Measurements from ENCODE around the gene PLIN4. TPM values are rescaled to one million over a fixed set of nuclear protein-coding genes. Genes with fewer than 3 reads are reported as not detected.

Gene PLIN4
- total RNA-seq, 1 donor = 0.43 TPM

DNA sequence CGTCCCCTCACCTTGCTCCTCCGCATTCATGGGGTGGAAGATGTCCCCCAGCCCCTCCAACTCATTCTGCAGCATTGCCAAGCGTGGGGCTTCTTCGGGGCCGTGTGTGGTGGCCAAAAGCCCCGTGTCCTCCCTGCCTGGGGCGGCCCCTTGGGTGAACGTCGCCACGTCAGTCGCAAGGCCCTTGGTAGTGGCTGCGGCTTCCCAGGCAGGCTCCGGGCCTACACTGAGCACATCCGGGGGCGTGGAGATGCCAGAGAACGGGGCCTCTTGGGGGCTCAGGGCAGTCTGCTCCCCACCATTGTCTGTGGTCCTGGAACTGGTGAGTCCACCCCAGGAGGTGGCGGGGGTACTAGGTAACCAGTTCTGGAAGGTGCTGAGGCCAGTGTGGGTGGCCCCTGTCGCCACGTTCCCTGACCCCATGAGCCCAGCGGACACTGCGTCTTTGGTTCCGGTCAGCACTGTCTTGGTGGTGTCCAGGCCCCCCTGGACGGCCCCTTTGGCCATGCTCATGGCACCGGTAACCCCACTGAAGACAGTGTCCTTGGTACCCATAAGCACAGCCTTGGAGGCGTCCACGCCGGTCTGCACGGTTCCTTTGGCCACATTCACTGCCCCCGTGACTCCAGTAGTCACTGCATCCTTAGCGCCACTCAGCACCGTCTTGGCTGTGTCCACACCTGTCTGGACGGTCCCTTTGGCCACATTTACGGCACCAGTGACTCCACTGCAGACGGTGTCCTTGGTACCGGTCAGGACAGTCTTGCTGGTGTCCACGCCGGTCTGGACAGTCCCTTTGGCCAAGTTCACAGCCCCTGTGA, 7.6 kb downstream of the PLIN4 start:
- H3K4me3 ChIP-seq (ENCODE audit: low read depth, low read length) = no peak overlapping the region
- TF ChIP-seq, protein P1, sequence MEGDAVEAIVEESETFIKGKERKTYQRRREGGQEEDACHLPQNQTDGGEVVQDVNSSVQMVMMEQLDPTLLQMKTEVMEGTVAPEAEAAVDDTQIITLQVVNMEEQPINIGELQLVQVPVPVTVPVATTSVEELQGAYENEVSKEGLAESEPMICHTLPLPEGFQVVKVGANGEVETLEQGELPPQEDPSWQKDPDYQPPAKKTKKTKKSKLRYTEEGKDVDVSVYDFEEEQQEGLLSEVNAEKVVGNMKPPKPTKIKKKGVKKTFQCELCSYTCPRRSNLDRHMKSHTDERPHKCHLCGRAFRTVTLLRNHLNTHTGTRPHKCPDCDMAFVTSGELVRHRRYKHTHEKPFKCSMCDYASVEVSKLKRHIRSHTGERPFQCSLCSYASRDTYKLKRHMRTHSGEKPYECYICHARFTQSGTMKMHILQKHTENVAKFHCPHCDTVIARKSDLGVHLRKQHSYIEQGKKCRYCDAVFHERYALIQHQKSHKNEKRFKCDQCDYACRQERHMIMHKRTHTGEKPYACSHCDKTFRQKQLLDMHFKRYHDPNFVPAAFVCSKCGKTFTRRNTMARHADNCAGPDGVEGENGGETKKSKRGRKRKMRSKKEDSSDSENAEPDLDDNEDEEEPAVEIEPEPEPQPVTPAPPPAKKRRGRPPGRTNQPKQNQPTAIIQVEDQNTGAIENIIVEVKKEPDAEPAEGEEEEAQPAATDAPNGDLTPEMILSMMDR (IDR thresholded peaks at IDR 0.05; ENCODE audit: insufficient read depth, low read depth, low read length) = no peak
- DNase-seq (ENCODE audit: low read depth) = no peak

DNA sequence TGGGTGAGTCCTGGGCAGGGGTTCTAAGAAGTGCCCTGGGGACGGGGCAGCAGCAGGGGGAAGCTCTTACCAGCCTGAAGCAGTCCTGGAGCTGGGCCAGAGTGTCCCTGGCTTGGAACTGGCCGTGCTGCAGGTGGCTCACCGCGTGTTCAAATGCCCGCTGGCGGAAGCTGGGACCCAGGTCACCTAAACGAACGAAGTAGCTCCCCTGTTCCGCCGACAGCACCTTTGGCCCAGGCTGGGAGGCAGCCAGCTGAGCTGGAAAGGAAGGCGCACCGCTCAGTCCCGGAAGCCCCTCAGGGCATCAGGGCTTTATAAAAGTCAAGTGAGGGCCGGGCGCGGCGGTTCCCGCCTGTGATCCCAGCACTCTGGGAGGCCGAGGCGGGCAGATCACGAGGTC, 9.6 kb downstream of the PLIN4 start:
- TF ChIP-seq, protein P1 (IDR thresholded peaks at IDR 0.05; ENCODE audit: insufficient read depth, low read depth, low read length) = no peak
- no peak overlapping the region for H3K4me3 ChIP-seq (ENCODE audit: low read depth, low read length)
- DNase-seq (ENCODE audit: low read depth) = no peak

DNA sequence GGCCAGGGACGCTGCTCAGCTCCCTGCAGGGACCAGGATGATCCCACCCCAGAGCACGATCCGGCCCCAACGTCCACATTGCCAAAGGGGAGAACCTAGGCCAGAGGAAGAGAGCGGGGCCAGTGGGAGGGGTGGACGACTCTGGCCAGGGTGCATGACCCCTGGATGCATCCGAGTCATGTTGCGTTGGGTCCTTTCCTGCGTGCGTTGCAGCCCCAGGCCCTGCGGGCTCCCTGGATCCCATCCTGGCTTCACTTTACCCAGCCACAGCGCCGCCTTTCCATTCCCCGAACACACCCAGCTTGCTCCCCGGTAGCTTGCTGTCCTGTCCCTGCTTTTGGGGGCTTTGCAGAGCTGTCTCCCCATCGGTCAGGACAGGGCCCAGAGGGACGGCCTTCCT, 10.5 kb downstream of the PLIN4 start:
- TF ChIP-seq, protein P1 (IDR thresholded peaks at IDR 0.05; ENCODE audit: insufficient read depth, low read depth, low read length) = no peak
- H3K4me3 ChIP-seq (ENCODE audit: low read depth, low read length) = no peak overlapping the region

DNA sequence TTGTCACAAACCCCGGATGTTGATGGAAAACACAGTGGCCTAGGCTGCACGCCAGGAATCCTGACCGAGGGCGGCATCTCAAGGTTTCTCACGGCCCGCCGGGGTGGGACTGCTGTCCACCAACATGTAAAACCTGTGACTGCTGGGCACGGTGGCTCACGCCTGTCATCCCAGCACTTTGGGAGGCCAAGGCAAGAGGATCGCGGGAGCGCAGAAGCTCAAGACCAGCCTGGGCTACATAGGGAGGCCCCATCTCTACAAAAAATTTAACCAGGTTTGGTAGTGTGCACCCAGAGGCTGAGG, 11.2 kb downstream of the PLIN4 start:
- no peak for DNase-seq (ENCODE audit: low read depth)
- TF ChIP-seq, protein P1 (IDR thresholded peaks at IDR 0.05; ENCODE audit: insufficient read depth, low read depth, low read length) = no peak

More for the DNA sequence above, 10.5 kb downstream of the PLIN4 start:
- no peak for DNase-seq (ENCODE audit: low read depth)

DNA sequence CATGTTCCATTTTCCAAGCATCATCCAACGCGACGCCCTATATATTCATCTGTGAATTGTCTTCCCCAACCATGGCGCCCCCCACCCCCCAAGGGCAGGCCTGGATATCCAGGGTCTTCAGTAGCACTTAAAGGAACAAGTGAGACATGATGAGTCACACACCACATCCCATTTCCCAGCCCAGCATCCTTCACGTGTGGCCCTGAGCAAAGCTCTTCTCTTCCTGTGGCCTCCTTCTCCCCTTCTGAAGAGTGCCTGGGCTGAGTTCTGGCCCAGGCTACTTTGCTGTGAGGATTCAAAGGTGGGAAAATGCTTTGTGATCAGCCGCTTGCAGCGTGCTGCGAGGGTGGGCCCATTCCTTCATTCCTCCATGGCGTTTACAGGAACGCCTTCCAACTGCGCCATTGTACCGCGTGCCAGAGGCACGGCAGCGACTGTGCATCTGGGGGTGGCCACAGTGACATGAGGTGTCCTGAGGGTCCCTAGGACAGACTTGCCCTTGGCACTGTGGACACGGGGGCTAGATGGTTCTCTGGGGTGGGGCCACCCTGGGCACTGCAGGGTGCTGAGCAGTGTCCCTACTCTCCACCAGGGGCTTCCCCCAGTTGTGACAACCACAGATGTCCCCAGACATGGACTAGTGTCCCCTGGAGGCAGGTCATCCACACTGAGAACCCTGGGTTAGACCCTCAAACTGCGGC, 11.7 kb downstream of the PLIN4 start:
- TF ChIP-seq, protein P1 (IDR thresholded peaks at IDR 0.05; ENCODE audit: insufficient read depth, low read depth, low read length) = no peak
- DNase-seq (ENCODE audit: low read depth) = peak; percentile 33
- no peak overlapping the region for H3K4me3 ChIP-seq (ENCODE audit: low read depth, low read length)

More for the DNA sequence above, 11.2 kb downstream of the PLIN4 start:
- H3K4me3 ChIP-seq (ENCODE audit: low read depth, low read length) = no peak overlapping the region

DNA sequence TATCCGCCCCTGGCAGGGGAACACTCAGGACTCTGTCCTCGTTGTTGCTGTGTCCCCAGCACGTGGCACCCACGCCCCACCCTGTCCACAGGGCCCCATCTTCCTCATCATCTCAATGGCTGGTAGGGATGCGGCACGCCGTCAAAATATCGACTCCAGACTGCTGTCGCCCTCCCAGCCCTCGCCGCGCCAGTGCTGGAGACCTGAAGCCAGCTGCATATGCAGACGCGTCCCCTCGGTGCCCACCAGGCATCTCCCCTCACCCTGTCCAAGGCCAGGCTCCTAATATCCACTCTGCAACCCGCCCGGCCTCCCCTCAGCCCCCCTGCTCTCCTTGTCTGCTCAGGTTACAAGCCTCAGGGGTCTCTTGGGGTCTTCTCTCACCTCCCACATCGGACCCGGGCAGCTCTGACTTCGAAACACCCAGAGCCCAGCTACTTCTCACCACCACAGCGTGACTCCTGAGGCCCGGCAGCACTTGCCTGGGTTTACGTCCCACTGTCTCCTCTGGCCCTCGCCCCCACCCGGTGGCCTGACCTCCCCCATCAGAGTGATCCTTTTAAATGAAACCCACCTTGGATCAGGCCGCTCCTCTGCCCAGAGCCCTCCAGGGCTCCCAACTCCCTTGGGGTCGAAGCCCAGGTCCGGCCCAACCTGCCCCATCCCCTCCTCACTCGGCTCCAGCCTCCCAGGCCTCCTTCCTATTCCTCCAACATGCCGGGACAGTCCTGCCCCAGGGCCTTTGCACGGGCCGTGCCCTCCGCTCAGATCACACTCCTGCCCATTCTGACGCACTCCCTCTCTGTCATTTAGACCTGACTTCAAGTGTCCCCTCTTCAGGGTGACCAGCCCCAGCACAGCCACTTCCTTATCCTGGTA, 12.5 kb downstream of the PLIN4 start:
- DNase-seq (ENCODE audit: low read depth) = no peak
- H3K4me3 ChIP-seq (ENCODE audit: low read depth, low read length) = no peak overlapping the region
- TF ChIP-seq, protein P1 (IDR thresholded peaks at IDR 0.05; ENCODE audit: insufficient read depth, low read depth, low read length) = no peak

Data from fibroblast of villous mesenchyme (primary cell).